Neural cell (in vitro differentiated cells): ENCODE data around the gene TXNDC9. TPM values are rescaled to one million over a fixed set of nuclear protein-coding genes. Genes with fewer than 3 reads are reported as not detected.
"Not testable (repeated sequence)": the region's sequence is repeated elsewhere in the genome, so short reads cannot be mapped to it uniquely, and the experiment has no call there.

ENCODE experiments used
- H2AFZ ChIP-seq: fragments of 200-600, 300-800 bp; sonication (generic), shearing (Covaris generic); 2 replicates; pipeline ENCODE4 v1.6.0; 2014; ENCODE audit warnings: low read depth, mild to moderate bottlenecking, antibody characterized with exemption, low read length, moderate library complexity
- H3F3A ChIP-seq: fragments of 200-600 bp; shearing (Covaris generic); 2 replicates; pipeline ENCODE4 v1.6.1; 2016; ENCODE audit warnings: mild to moderate bottlenecking, moderate library complexity, mixed read lengths, antibody characterized with exemption, low read length; ENCODE audit not compliant: insufficient read depth, poor library complexity, severe bottlenecking
- H3K27ac ChIP-seq: fragments of 200-600, 300-800 bp; sonication (generic), shearing (Covaris generic); 2 replicates; pipeline ENCODE4 v1.5.1; 2014; ENCODE audit warnings: mild to moderate bottlenecking, low read length, moderate library complexity
- H3K27me3 ChIP-seq: fragments of 300-800, 200-600 bp; sonication (generic), shearing (Covaris generic); 2 replicates; pipeline ENCODE4 v1.6.0; 2014; ENCODE audit warnings: mild to moderate bottlenecking, low read depth, low read length, moderate library complexity; ENCODE audit not compliant: insufficient read depth
- H3K36me3 ChIP-seq: fragments of 300-800, 200-600 bp; sonication (generic), shearing (Covaris generic); 2 replicates; pipeline ENCODE4 v1.5.1; 2014; ENCODE audit warnings: mild to moderate bottlenecking, antibody characterized with exemption, low read length, moderate library complexity; ENCODE audit not compliant: insufficient read depth
- H3K4me2 ChIP-seq: fragments of 300-800, 200-600 bp; sonication (generic), shearing (Covaris generic); 2 replicates; pipeline ENCODE4 v1.6.0; 2014; ENCODE audit warnings: mild to moderate bottlenecking, low read length
- H3K4me3 ChIP-seq: fragments of 300-800, 200-600 bp; sonication (generic), shearing (Covaris generic); 2 replicates; pipeline ENCODE4 v1.5.1; 2014; ENCODE audit warnings: mild to moderate bottlenecking, low read length, moderate library complexity
- H3K79me2 ChIP-seq: fragments of 200-600 bp; shearing (Covaris generic); replicated peaks from 2 replicates; pipeline ENCODE4 v1.6.0; 2014; ENCODE audit warnings: mild to moderate bottlenecking, low read length, moderate library complexity; ENCODE audit not compliant: insufficient read depth
- H3K9ac ChIP-seq: fragments of 300-800, 200-600 bp; sonication (generic), shearing (Covaris generic); 2 replicates; pipeline ENCODE4 v1.6.1; 2016; ENCODE audit warnings: mild to moderate bottlenecking, low read length, mixed read lengths
- H3K9me2 ChIP-seq: fragments of 200-600 bp; shearing (Covaris generic); 2 replicates; pipeline ENCODE4 v1.6.1; 2016; ENCODE audit warnings: mild to moderate bottlenecking, low read length, mixed read lengths; ENCODE audit not compliant: insufficient read depth
- H3K9me3 ChIP-seq: fragments of 200-600, 300-800 bp; sonication (generic), shearing (Covaris generic); 2 replicates; pipeline ENCODE4 v1.6.1; 2016; ENCODE audit warnings: mild to moderate bottlenecking, mixed run types, low read length, moderate library complexity, mixed read lengths
- H4K20me1 ChIP-seq: fragments of 200-600 bp; shearing (Covaris generic); 2 replicates; pipeline ENCODE4 v1.6.1; 2016; ENCODE audit warnings: mild to moderate bottlenecking, mixed run types; ENCODE audit not compliant: insufficient read depth
- EP300 ChIP-seq: fragments of 450-650 bp; conservative IDR thresholded peaks from 2 replicates; pipeline ENCODE4 v1.6.1; 2014; ENCODE audit warnings: antibody characterized with exemption, mild to moderate bottlenecking, moderate library complexity; ENCODE audit not compliant: poor library complexity, severe bottlenecking
- EZH2 ChIP-seq: fragments of 200-600, 300-800 bp; shearing (Covaris generic), sonication (generic); IDR thresholded peaks from 2 replicates; pipeline ENCODE4 v1.6.1; 2014; ENCODE audit warnings: antibody characterized with exemption, low read length, borderline replicate concordance, mild to moderate bottlenecking; ENCODE audit not compliant: insufficient read depth, poor library complexity, severe bottlenecking
- MXI1 ChIP-seq: fragments of 450-650 bp; conservative IDR thresholded peaks from 2 replicates; pipeline ENCODE4 v1.6.1; 2014; ENCODE audit warnings: antibody characterized with exemption, mild to moderate bottlenecking; ENCODE audit not compliant: poor library complexity, severe bottlenecking
- POLR2AphosphoS5 ChIP-seq: IDR thresholded peaks from 2 replicates; pipeline ENCODE4 v1.6.1; 2012
- RAD21 ChIP-seq: fragments of 450-650 bp; conservative IDR thresholded peaks from 2 replicates; pipeline ENCODE4 v1.6.1; 2014; ENCODE audit warnings: antibody characterized with exemption, mild to moderate bottlenecking, moderate library complexity
- REST ChIP-seq: IDR thresholded peaks from 2 replicates; pipeline ENCODE4 v1.6.1; 2012; ENCODE audit warnings: borderline replicate concordance
- SMC3 ChIP-seq: fragments of 450-650 bp; conservative IDR thresholded peaks from 2 replicates; pipeline ENCODE4 v1.6.1; 2014; ENCODE audit warnings: antibody characterized with exemption, mild to moderate bottlenecking, moderate library complexity; ENCODE audit not compliant: poor library complexity
- TAF1 ChIP-seq: IDR thresholded peaks from 2 replicates; pipeline ENCODE4 v1.6.1; 2012; ENCODE audit warnings: low read depth
- polyA plus RNA-seq: library from polyadenylated mRNA; depleted of rRNA; stranded (reverse); fragments of >200 nt; gene quantifications from 2 replicates; pipeline ENCODE4 v1.2.3, GENCODE V29; 2014
- TF ChIP-seq, protein P1 (sequence below): fragments of 450-650 bp; IDR thresholded peaks from 2 replicates; pipeline ENCODE4 v1.5.1; 2014; ENCODE audit warnings: antibody characterized with exemption, mild to moderate bottlenecking, moderate library complexity; ENCODE audit not compliant: poor library complexity, severe bottlenecking

The TXNDC9 gene
- polyA plus RNA-seq, 1 donor from 2014 or later = 88.1 TPM

DNA sequence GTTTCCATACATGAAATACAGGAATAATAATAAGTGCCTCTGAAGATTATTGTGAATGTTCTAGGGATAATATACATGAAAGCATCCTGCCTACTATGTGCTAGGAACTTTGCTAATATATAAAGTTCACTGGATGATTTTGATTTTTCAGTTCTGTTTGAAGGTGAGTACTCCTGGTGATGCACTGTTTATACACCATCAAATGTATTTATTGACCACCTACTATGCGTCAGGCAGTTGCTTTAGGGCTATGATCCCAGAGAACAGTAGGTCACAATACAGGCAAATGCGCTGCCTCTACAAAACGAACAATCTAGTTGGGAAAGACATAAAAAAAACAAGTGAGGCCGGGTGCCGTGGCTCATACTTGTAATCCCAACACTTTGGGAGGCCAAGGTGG is 10.7 kb downstream of the TXNDC9 start:
- H3K9me3 ChIP-seq = no peaks in the 10 kb centered on the region
- no peak overlapping the region for H2AFZ ChIP-seq
- H3K27ac ChIP-seq = no peak overlapping the region
- H3K9ac ChIP-seq = no peak overlapping the region
- peaks cover 3% of the 10 kb centered on the region for H3K79me2 ChIP-seq
- peaks cover 20% of the 10 kb centered on the region for H3K36me3 ChIP-seq
- no peaks in the 10 kb centered on the region for H3K9me2 ChIP-seq
- no peaks in the 10 kb centered on the region for H3K27me3 ChIP-seq
- H3K4me3 ChIP-seq = no peak overlapping the region
- TF ChIP-seq EP300 (no peak), REST (no peak), TAF1 (no peak), POLR2AphosphoS5 (no peak), EZH2 (no peak), SMC3 (no peak), MXI1 (no peak), RAD21 (no peak)
- TF ChIP-seq, protein P1, sequence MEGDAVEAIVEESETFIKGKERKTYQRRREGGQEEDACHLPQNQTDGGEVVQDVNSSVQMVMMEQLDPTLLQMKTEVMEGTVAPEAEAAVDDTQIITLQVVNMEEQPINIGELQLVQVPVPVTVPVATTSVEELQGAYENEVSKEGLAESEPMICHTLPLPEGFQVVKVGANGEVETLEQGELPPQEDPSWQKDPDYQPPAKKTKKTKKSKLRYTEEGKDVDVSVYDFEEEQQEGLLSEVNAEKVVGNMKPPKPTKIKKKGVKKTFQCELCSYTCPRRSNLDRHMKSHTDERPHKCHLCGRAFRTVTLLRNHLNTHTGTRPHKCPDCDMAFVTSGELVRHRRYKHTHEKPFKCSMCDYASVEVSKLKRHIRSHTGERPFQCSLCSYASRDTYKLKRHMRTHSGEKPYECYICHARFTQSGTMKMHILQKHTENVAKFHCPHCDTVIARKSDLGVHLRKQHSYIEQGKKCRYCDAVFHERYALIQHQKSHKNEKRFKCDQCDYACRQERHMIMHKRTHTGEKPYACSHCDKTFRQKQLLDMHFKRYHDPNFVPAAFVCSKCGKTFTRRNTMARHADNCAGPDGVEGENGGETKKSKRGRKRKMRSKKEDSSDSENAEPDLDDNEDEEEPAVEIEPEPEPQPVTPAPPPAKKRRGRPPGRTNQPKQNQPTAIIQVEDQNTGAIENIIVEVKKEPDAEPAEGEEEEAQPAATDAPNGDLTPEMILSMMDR = no peak
- no peaks in the 10 kb centered on the region for H4K20me1 ChIP-seq
- H3K4me2 ChIP-seq = no peak overlapping the region
- no peaks in the 10 kb centered on the region for H3F3A ChIP-seq

- H3K36me3 ChIP-seq, H3K9me2 ChIP-seq, H3K27ac ChIP-seq, H3K79me2 ChIP-seq, H3K9ac ChIP-seq, H3K4me3 ChIP-seq, H2AFZ ChIP-seq, H4K20me1 ChIP-seq, H3F3A ChIP-seq, H3K27me3 ChIP-seq, H3K9me3 ChIP-seq, H3K4me2 ChIP-seq: not testable (repeated sequence)
These were observed 18.3 kb downstream of the TXNDC9 start for GRCh38 chr2:99317873-99318200.

DNA sequence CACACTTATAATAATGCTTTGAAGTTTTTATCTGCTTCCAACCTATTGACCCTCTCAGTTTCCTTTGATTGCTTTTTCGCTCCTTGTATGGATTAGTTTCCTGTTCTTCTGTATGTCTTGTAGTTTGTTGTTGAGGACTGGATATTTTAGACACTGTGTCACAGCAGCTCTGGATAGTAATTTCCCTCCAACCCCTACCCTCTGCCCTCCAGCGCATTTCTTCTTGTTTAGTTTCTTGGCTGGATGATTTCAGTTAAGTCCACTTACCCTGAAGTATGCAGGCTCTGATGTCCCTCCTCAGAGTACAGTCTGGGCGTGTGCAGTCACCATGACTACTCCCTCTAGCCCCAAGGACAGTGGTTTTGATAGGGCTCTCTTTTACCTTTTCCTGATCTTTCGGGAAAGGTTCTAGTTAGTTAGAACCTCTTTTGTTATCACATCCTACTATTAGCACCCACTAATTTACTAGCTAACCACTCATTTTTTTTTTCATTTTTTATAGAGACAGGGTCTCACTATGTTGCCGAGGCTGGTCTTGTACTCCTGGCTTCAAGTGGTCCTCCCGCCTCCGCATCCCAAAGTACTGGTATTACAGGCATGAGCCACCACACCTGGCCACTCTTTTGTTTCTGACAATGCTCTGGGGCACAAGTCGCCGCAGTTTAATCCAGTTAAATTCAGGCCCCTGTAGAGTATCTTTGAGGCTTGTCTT is 18.8 kb downstream of the TXNDC9 start:
- H3K27me3 ChIP-seq = no peaks in the 10 kb centered on the region
- H3F3A ChIP-seq = no peaks in the 10 kb centered on the region
- no peak overlapping the region for H2AFZ ChIP-seq
- no peak overlapping the region for H3K27ac ChIP-seq
- no peaks in the 10 kb centered on the region for H3K9me2 ChIP-seq
- H4K20me1 ChIP-seq = no peaks in the 10 kb centered on the region
- H3K4me2 ChIP-seq = no peak overlapping the region
- H3K36me3 ChIP-seq = no peaks in the 10 kb centered on the region
- TF ChIP-seq POLR2AphosphoS5 (no peak), EP300 (no peak), REST (no peak), RAD21 (no peak), MXI1 (no peak), TAF1 (no peak)
- TF ChIP-seq, protein P1 = no peak
- H3K9ac ChIP-seq = no peak overlapping the region
- no peaks in the 10 kb centered on the region for H3K79me2 ChIP-seq
- H3K9me3 ChIP-seq = no peaks in the 10 kb centered on the region
- H3K4me3 ChIP-seq = no peak overlapping the region
